GM18868 (cell line): ENCODE results near the gene LRRC56.

Experiments
- ATAC-seq: cut with Tn5 transposase; IDR thresholded peaks from one replicate; pipeline ENCODE4 v1.9.1; 2021; ENCODE audit warnings: mild to moderate bottlenecking, moderate library complexity; ENCODE audit not compliant: unreplicated experiment

Gene LRRC56

GRCh38 chr11:592918-593317 lies 55.6 kb downstream of the LRRC56 start:
- ATAC-seq = no peak

GRCh38 chr11:593347-593746 lies 56.0 kb downstream of the LRRC56 start:
- ATAC-seq = no peak

GRCh38 chr11:595400-595799 lies 58.1 kb downstream of the LRRC56 start:
- ATAC-seq = no peak

- no peak for ATAC-seq
Observed at GRCh38 chr11:596374-596773, 59.0 kb downstream of the LRRC56 start.

- no peak for ATAC-seq
Observed at GRCh38 chr11:597166-597725, 59.9 kb downstream of the LRRC56 start.

GRCh38 chr11:598005-598680 lies 60.8 kb downstream of the LRRC56 start:
- ATAC-seq = no peak

- no peak for ATAC-seq
Observed at GRCh38 chr11:601573-602245, 64.4 kb downstream of the LRRC56 start.

- no peak for ATAC-seq
Observed at GRCh38 chr11:603154-603553, 65.8 kb downstream of the LRRC56 start.
